ENCODE measurements around the gene MUC4.

GRCh38 chr3:195839260-195840010 lies 27.7 kb upstream of the MUC4 start:
- TF ChIP-seq POLR2A (IDR thresholded peaks at IDR 0.05) (no peak), CTCF (IDR thresholded peaks at IDR 0.05) (no peak), EP300 (IDR thresholded peaks at IDR 0.05) (no peak), POLR2AphosphoS5 (IDR thresholded peaks at IDR 0.05) (no peak)

Measured in gastroesophageal sphincter (tissue), 3 donors.